ENCODE measurements around the gene MRPL39.

DNA sequence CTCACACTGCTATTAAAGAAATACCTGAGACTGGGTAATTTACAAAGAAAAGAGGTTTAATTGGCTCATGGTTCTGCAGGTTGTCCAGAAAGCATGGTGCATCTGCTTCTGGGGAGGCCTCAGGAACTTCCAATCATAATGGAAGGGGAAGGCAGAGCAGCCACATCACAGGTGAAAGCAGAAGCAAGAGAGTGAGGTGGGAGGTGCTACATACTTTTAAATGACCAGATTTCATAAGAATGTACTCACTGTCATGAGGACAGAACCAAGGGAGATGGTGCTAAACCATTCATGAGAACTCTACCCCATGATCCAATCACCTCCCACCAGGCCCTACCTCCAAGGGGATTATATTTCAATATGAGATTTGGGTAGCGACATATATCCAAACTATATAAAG lies 55.7 kb downstream of the MRPL39 start:
- TF ChIP-seq CTCF (IDR thresholded peaks at IDR 0.05; ENCODE audit: poor library complexity, severe bottlenecking), result no peak
- no peak for TF ChIP-seq POLR2AphosphoS5 (IDR thresholded peaks at IDR 0.05)
- TF ChIP-seq EP300 (conservative IDR thresholded peaks at IDR 0.05; ENCODE audit: poor library complexity, severe bottlenecking), result no peak
- TF ChIP-seq RAD21 (conservative IDR thresholded peaks at IDR 0.05), result no peak
- no peak for TF ChIP-seq TAF1 (IDR thresholded peaks at IDR 0.05; ENCODE audit: low read depth)
- no peak for TF ChIP-seq MXI1 (conservative IDR thresholded peaks at IDR 0.05; ENCODE audit: poor library complexity, severe bottlenecking)
